OCI-LY3 (cell line): ENCODE data around the gene ZKSCAN4.
A peak's percentile ranks its signal among the peaks of the same experiment; 100 is the strongest.

ENCODE experiments used
- H2AFZ ChIP-seq: fragments of 200-600, 300-600 bp; shearing (Covaris generic); 2 replicates; pipeline ENCODE4 v1.6.0; 2014; ENCODE audit warnings: antibody characterized with exemption, low read depth, low read length
- H3K27ac ChIP-seq: fragments of 200-600, 300-600 bp; sonication (generic); 2 replicates; pipeline ENCODE4 v1.5.1; 2014; ENCODE audit warnings: mild to moderate bottlenecking, low read length, moderate library complexity, mixed read lengths
- H3K27me3 ChIP-seq: fragments of 200-600, 300-600 bp; sonication (generic); 2 replicates; pipeline ENCODE4 v1.6.1; 2014; ENCODE audit warnings: low read depth, low read length, mixed read lengths
- H3K36me3 ChIP-seq: fragments of 200-600, 300-600 bp; sonication (generic); replicated peaks from 2 replicates; pipeline ENCODE3; 2014; ENCODE audit warnings: low read depth, low read length, mixed read lengths
- H3K4me1 ChIP-seq: fragments of 300-600, 200-600 bp; sonication (generic); 2 replicates; pipeline ENCODE4 v1.6.1; 2014; ENCODE audit warnings: low read length, mixed read lengths
- H3K4me2 ChIP-seq: fragments of 200-600, 300-600 bp; sonication (generic); 2 replicates; pipeline ENCODE4 v1.6.1; 2014; ENCODE audit warnings: low read length, mixed read lengths
- H3K4me3 ChIP-seq: fragments of 300-600, 200-600 bp; sonication (generic); 2 replicates; pipeline ENCODE4 v1.5.1; 2014; ENCODE audit warnings: antibody characterized with exemption, mild to moderate bottlenecking, low read length, moderate library complexity
- H3K79me2 ChIP-seq: fragments of 300-600, 200-600 bp; shearing (Covaris generic); 2 replicates; pipeline ENCODE4 v1.6.1; 2014; ENCODE audit warnings: mild to moderate bottlenecking, low read length, mixed read lengths
- H3K9ac ChIP-seq: fragments of 300-600, 200-600 bp; shearing (Covaris generic); 2 replicates; pipeline ENCODE4 v1.6.0; 2014; ENCODE audit warnings: mild to moderate bottlenecking, low read length, moderate library complexity
- H3K9me3 ChIP-seq: fragments of 200-600, 300-600 bp; shearing (Covaris generic); 2 replicates; pipeline ENCODE4 v1.6.1; 2014; ENCODE audit warnings: low read length, mixed read lengths; ENCODE audit not compliant: insufficient read depth
- H4K20me1 ChIP-seq: fragments of 200-600, 300-600 bp; sonication (generic); 2 replicates; pipeline ENCODE4 v1.6.1; 2016; ENCODE audit warnings: low read length, mixed read lengths; ENCODE audit not compliant: insufficient read depth
- EZH2phosphoT487 ChIP-seq: fragments of 200-600 bp; shearing (Covaris generic); IDR thresholded peaks from 2 replicates; pipeline ENCODE4 v1.6.1; 2018; ENCODE audit warnings: antibody characterized with exemption, mixed run types, low read depth
- TF ChIP-seq, protein P1 (sequence below): fragments of 200-600, 300-600 bp; sonication (generic); IDR thresholded peaks from 2 replicates; pipeline ENCODE4 v1.5.1; 2014; ENCODE audit warnings: antibody characterized with exemption, low read length, low read depth

Gene ZKSCAN4

DNA sequence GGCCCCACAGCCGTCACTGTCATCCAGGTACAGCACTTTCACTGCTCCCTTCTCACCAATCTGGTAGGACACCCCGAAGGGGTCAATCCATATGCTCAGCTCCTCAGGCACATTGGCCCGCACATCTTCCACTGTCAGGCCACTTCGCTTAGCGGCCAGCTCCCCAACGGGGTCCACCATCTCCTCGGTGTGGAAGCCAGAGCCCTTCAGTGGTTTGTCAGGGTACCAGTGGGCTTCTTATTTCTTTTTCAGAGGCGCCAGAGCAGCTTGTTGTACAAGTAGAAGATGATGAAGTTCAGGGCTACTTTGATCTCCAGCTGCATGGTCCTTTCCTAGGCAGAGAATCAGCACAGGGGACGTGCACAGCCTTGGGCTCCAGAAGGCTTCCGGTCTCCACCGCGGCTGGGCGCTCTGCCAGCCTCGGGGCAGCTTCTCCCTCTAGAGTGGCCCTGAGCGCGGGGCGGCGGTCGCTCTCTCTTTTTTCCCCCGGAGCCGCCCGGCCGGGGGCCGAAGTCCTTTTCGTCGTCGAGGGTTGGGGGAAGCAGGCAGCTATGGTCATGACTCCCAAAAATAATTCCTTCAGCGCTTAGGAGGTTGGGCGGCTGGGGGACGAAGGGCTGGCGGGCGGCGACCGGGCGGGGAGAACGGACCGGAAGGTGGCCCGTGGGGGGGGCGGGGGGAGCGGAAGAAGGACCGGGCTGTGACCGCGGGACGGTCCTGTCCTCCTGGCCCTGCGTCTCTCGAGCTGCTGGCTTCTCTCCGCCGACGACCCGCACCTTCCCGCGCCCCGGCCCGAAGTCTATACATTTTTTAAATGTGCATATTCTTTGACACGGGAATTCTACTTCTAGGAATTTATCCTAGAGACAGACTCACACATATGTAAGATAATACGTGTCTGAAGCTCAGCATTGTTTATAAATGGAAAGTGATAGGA lies 33.5 kb downstream of the ZKSCAN4 start:
- Histone ChIP-seq H3K27me3 (no peaks in the 10 kb centered on the region), H3K9ac (peak overlapping the region; percentile 64), H3K79me2 (no peaks in the 10 kb centered on the region; the same call in 1 of the 2 replicates), H3K4me2 (peak overlapping the region; percentile 79), H3K27ac (no peak overlapping the region), H3K9me3 (no peaks in the 10 kb centered on the region), H3K36me3 (no peaks in the 10 kb centered on the region), H3K4me1 (peaks cover 10% of the 10 kb centered on the region), H4K20me1 (no peaks in the 10 kb centered on the region), H2AFZ (peak overlapping the region; percentile 90), H3K4me3 (peak overlapping the region; percentile 78)
- TF ChIP-seq, protein P1, sequence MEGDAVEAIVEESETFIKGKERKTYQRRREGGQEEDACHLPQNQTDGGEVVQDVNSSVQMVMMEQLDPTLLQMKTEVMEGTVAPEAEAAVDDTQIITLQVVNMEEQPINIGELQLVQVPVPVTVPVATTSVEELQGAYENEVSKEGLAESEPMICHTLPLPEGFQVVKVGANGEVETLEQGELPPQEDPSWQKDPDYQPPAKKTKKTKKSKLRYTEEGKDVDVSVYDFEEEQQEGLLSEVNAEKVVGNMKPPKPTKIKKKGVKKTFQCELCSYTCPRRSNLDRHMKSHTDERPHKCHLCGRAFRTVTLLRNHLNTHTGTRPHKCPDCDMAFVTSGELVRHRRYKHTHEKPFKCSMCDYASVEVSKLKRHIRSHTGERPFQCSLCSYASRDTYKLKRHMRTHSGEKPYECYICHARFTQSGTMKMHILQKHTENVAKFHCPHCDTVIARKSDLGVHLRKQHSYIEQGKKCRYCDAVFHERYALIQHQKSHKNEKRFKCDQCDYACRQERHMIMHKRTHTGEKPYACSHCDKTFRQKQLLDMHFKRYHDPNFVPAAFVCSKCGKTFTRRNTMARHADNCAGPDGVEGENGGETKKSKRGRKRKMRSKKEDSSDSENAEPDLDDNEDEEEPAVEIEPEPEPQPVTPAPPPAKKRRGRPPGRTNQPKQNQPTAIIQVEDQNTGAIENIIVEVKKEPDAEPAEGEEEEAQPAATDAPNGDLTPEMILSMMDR, result no peak
- no peak for TF ChIP-seq EZH2phosphoT487

DNA sequence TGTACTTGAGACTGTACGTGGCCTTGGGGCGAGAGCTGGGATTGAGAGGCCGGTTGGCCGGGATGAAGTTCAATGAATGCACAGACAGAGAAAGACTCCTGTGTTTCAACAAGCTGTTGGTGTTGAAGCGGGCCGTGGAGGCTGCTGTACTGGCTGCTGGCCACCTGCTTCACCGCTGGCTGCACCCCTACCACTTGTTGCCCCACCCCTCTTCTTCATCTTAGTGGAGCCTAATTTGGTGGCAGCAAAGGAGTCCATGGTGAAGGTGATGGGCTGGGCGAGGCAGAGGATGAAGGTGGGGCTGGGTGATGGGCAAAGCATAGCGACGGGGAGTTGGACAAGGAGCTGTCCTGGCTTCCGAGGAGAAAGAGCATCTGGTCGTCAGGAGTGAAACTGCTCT lies 34.2 kb downstream of the ZKSCAN4 start:
- no peaks in the 10 kb centered on the region for H4K20me1 ChIP-seq
- H3K4me3 ChIP-seq, result peak overlapping the region; percentile 78; the same call in 1 of the 2 replicates
- no peak overlapping the region for H3K9ac ChIP-seq
- H3K4me2 ChIP-seq, result peak overlapping the region; percentile 79
- H3K27ac ChIP-seq, result no peak overlapping the region
- H3K36me3 ChIP-seq, result no peaks in the 10 kb centered on the region
- peaks cover 16% of the 10 kb centered on the region for H3K4me1 ChIP-seq
- no peaks in the 10 kb centered on the region for H3K27me3 ChIP-seq
- no peak overlapping the region for H2AFZ ChIP-seq
- no peaks in the 10 kb centered on the region; the same call in 1 of the 2 replicates for H3K79me2 ChIP-seq
- TF ChIP-seq EZH2phosphoT487, result no peak
- TF ChIP-seq, protein P1, result no peak
- no peaks in the 10 kb centered on the region for H3K9me3 ChIP-seq

DNA sequence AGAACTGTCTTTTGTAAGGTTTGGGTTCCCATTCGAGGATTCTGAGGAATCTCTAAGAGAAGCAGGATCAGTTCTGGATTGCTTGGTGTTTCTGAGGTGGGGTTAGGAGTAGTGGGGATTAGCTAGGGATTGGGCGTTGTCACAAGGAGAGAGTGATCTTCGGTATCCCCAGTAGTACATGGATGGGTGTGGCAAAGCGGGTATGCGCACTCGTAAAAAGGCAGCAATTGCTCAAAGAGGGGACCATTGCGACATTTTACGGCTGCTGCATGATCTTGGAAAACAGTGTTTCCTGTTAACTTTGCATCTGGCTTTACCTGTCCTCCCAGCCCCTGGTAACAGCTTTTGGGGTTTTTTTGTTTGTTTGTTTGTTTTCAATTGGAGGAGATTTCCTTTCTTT lies 36.6 kb downstream of the ZKSCAN4 start:
- Histone ChIP-seq H3K9me3 (no peaks in the 10 kb centered on the region), H3K4me3 (no peak overlapping the region), H3K36me3 (no peaks in the 10 kb centered on the region), H3K27me3 (no peaks in the 10 kb centered on the region), H2AFZ (no peak overlapping the region), H4K20me1 (no peaks in the 10 kb centered on the region), H3K4me1 (peaks cover 24% of the 10 kb centered on the region), H3K27ac (no peak overlapping the region), H3K9ac (no peak overlapping the region), H3K79me2 (no peaks in the 10 kb centered on the region; the same call in 1 of the 2 replicates), H3K4me2 (no peak overlapping the region)
- TF ChIP-seq, protein P1, result no peak
- TF ChIP-seq EZH2phosphoT487, result no peak

DNA sequence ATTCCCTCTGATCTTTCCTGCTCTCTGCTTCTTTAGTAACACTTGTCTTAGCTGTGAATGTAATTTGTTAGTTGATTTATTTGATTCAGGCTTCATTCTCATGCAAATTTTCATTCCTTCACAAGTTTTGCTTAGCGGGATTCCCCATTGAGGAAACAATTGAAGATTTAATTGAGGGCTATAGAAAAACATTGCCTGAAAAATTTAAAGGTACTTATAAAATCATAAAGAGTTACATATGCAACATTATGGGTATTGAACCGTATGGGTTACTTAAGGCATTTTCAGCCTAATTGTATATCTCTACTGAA lies 38.9 kb downstream of the ZKSCAN4 start:
- Histone ChIP-seq H3K4me2 (peak overlapping the region; percentile 60), H3K27ac (no peak overlapping the region), H3K4me3 (peak overlapping the region; percentile 85), H3K9ac (peak overlapping the region; percentile 66; the same call in 1 of the 2 replicates), H3K79me2 (no peaks in the 10 kb centered on the region; the same call in 1 of the 2 replicates), H2AFZ (no peak overlapping the region), H3K36me3 (no peaks in the 10 kb centered on the region), H4K20me1 (no peaks in the 10 kb centered on the region), H3K9me3 (no peaks in the 10 kb centered on the region), H3K27me3 (no peaks in the 10 kb centered on the region), H3K4me1 (peaks cover 17% of the 10 kb centered on the region)
- no peak for TF ChIP-seq EZH2phosphoT487
- TF ChIP-seq, protein P1, result no peak
